Mucosa of rectum (tissue), 2 donors: ENCODE data around the gene ZSWIM1.
"Not testable (repeated sequence)": the region's sequence is repeated elsewhere in the genome, so short reads cannot be mapped to it uniquely, and the experiment has no call there.

Source experiments
- H3K27ac ChIP-seq, 2 donors: one replicate each; pipeline ENCODE4 v1.7.0; 2013; ENCODE audit warnings: inconsistent platforms in 2 of 2, low read depth in 2 of 2, low read length in 2 of 2
- H3K27me3 ChIP-seq, 2 donors: one replicate each; pipeline ENCODE4 v1.7.0; 2013; ENCODE audit warnings: low read length in 2 of 2; ENCODE audit not compliant: control insufficient read depth in 2 of 2, insufficient read depth in 2 of 2
- H3K36me3 ChIP-seq, 2 donors: one replicate each; pipeline ENCODE4 v1.7.0; 2013; ENCODE audit warnings: low read length in 2 of 2; ENCODE audit not compliant: control insufficient read depth in 2 of 2, insufficient read depth in 2 of 2
- H3K4me1 ChIP-seq, 2 donors: one replicate each; pipeline ENCODE4 v1.7.0; 2013; ENCODE audit warnings: low read length in 2 of 2, mild to moderate bottlenecking in 1 of 2; ENCODE audit not compliant: control insufficient read depth in 2 of 2, insufficient read depth in 2 of 2
- H3K4me3 ChIP-seq, 2 donors: one replicate each; pipeline ENCODE4 v1.7.0; 2013; ENCODE audit warnings: low read length in 2 of 2
- H3K9ac ChIP-seq, 2 donors: one replicate each; pipeline ENCODE4 v1.7.0; 2013; ENCODE audit warnings: low read length in 2 of 2, low read depth in 1 of 2, mild to moderate bottlenecking in 1 of 2
- H3K9me3 ChIP-seq, 2 donors: one replicate each; pipeline ENCODE4 v1.7.0; 2013; ENCODE audit warnings: low read length in 2 of 2; ENCODE audit not compliant: control insufficient read depth in 2 of 2
- donor health status: healthy.
- donor health status: Normal muscosa, but diverticular disease.

The ZSWIM1 gene

GRCh38 chr20:45926731-45927070 lies 45.7 kb downstream of the ZSWIM1 start:
- H3K9me3 ChIP-seq = no peaks in the 10 kb centered on the region
- H3K27me3 ChIP-seq = no peaks in the 10 kb centered on the region
- H3K27ac ChIP-seq = no peak overlapping the region
- no peak overlapping the region for H3K4me3 ChIP-seq
- no peaks in the 10 kb centered on the region for H3K4me1 ChIP-seq
- no peaks in the 10 kb centered on the region for H3K36me3 ChIP-seq
- no peak overlapping the region for H3K9ac ChIP-seq

- no peaks in the 10 kb centered on the region for H3K36me3 ChIP-seq
- H3K27ac ChIP-seq = no peak overlapping the region
- no peak overlapping the region for H3K9ac ChIP-seq
- no peaks in the 10 kb centered on the region for H3K9me3 ChIP-seq
- H3K4me1 ChIP-seq = no peaks in the 10 kb centered on the region
- no peak overlapping the region for H3K4me3 ChIP-seq
- no peaks in the 10 kb centered on the region for H3K27me3 ChIP-seq
Observed at GRCh38 chr20:45927071-45927878, 46.2 kb downstream of the ZSWIM1 start.

- not testable (repeated sequence) for H3K4me3 ChIP-seq, H3K27me3 ChIP-seq, H3K27ac ChIP-seq, H3K9me3 ChIP-seq, H3K36me3 ChIP-seq, H3K9ac ChIP-seq
- peaks cover 10 to 14% of the 10 kb centered on the region in 2 donors for H3K4me1 ChIP-seq
Observed at GRCh38 chr20:45931680-45932079, 50.7 kb downstream of the ZSWIM1 start.

GRCh38 chr20:45933266-45934045 lies 52.4 kb downstream of the ZSWIM1 start:
- H3K27ac ChIP-seq = peak overlapping the region; percentile 99 to 100
- H3K4me1 ChIP-seq = peaks cover 10 to 14% of the 10 kb centered on the region in 2 donors
- peaks cover 15 to 18% of the 10 kb centered on the region in 2 donors for H3K36me3 ChIP-seq
- H3K9me3 ChIP-seq = no peaks in the 10 kb centered on the region
- no peaks in the 10 kb centered on the region for H3K27me3 ChIP-seq
- peak overlapping the region; percentile 97 to 100 for H3K9ac ChIP-seq
- peak overlapping the region; percentile 93 to 98 for H3K4me3 ChIP-seq

- peaks cover 21 to 24% of the 10 kb centered on the region in 2 donors for H3K36me3 ChIP-seq
- H3K9ac ChIP-seq = peak overlapping the region; percentile 97 to 100
- no peaks in the 10 kb centered on the region for H3K27me3 ChIP-seq
- peak overlapping the region; percentile 93 to 98 for H3K4me3 ChIP-seq
- H3K27ac ChIP-seq = peak overlapping the region; percentile 99 to 100
- H3K4me1 ChIP-seq = peaks cover 10 to 14% of the 10 kb centered on the region in 2 donors
- no peaks in the 10 kb centered on the region for H3K9me3 ChIP-seq
Observed at GRCh38 chr20:45934046-45934585, 53.1 kb downstream of the ZSWIM1 start.
